DOHH2 (cell line): ENCODE results near the gene KSR1.

Source experiments
- CTCF ChIP-seq: fragments of 200-600 bp; sonication (generic); IDR thresholded peaks from one replicate; pipeline ENCODE4 v1.5.1; 2014; ENCODE audit warnings: antibody characterized with exemption, mild to moderate bottlenecking, low read depth, low read length; ENCODE audit not compliant: poor library complexity, severe bottlenecking
- EZH2phosphoT487 ChIP-seq: fragments of 200-600 bp; sonication (generic); IDR thresholded peaks from 2 replicates; pipeline ENCODE4 v1.6.1; 2017; ENCODE audit warnings: borderline replicate concordance, mild to moderate bottlenecking, antibody characterized with exemption, low read length, moderate library complexity, mixed read lengths

GRCh38 chr17:27563532-27563931 lies 107.3 kb downstream of the KSR1 start:
- no peak for TF ChIP-seq CTCF
- no peak for TF ChIP-seq EZH2phosphoT487
